ENCODE data around the gene CABLES1. TPM values are rescaled to one million over a fixed set of nuclear protein-coding genes. Genes with fewer than 3 reads are reported as not detected.
"Not testable (repeated sequence)": the region's sequence is repeated elsewhere in the genome, so short reads cannot be mapped to it uniquely, and the experiment has no call there.

CABLES1 gene
- total and polyA plus RNA-seq, 4 donors = 9.9 to 25.7 (median 11.4) TPM

- DNase-seq (no peak), ATAC-seq (ENCODE audit: low FRiP score) (peak; percentile 5)
- intact Hi-C loops (cut with DNase I) = no loop called here
- Histone ChIP-seq H3K27me3 (ENCODE audit: control insufficient read depth in 1 of 2, insufficient read depth in 2 of 2, low read length in 1 of 2) (no peaks in the 10 kb centered on the region), H3K36me3 (ENCODE audit: control insufficient read depth in 1 of 2, insufficient read depth in 2 of 2, low read length in 1 of 2) (no peaks in the 10 kb centered on the region), H3K4me3 (ENCODE audit: low read length in 2 of 2) (no peak overlapping the region), H3K9me3 (ENCODE audit: control insufficient read depth, low read length) (no peaks in the 10 kb centered on the region), H3K4me1 (ENCODE audit: control insufficient read depth in 1 of 2, insufficient read depth in 2 of 2, low read length in 2 of 2) (no peaks in the 10 kb centered on the region), H3K27ac (ENCODE audit: low read depth in 1 of 2, low read length in 2 of 2) (no peak overlapping the region)
- 92 to 95% methylated on average over 20 of the region's 20 CpGs for WGBS, 2 donors
These were observed 131.6 kb downstream of the CABLES1 start for GRCh38 chr18:23266717-23267446.

GRCh38 chr18:23267447-23267776 lies 132.1 kb downstream of the CABLES1 start:
- ATAC-seq (ENCODE audit: low FRiP score) = peak; percentile 6
- 93 to 96% methylated on average over 6 of the region's 6 CpGs for WGBS, 2 donors
- intact Hi-C loops (cut with DNase I) = no loop called here

GRCh38 chr18:23268641-23269040 lies 133.4 kb downstream of the CABLES1 start:
- intact Hi-C loops (cut with DNase I) = no loop called here
- DNase-seq = no peak

More at GRCh38 chr18:23267447-23267776, 132.1 kb downstream of the CABLES1 start:
- Histone ChIP-seq H3K27me3 (ENCODE audit: control insufficient read depth in 1 of 2, insufficient read depth in 2 of 2, low read length in 1 of 2) (no peaks in the 10 kb centered on the region), H3K4me1 (ENCODE audit: control insufficient read depth in 1 of 2, insufficient read depth in 2 of 2, low read length in 2 of 2) (no peaks in the 10 kb centered on the region), H3K27ac (ENCODE audit: low read depth in 1 of 2, low read length in 2 of 2) (no peak overlapping the region), H3K36me3 (ENCODE audit: control insufficient read depth in 1 of 2, insufficient read depth in 2 of 2, low read length in 1 of 2) (no peaks in the 10 kb centered on the region), H3K4me3 (ENCODE audit: low read length in 2 of 2) (no peak overlapping the region), H3K9me3 (ENCODE audit: control insufficient read depth, low read length) (no peaks in the 10 kb centered on the region)
- no peak for DNase-seq

GRCh38 chr18:23269068-23269467 lies 133.8 kb downstream of the CABLES1 start:
- H3K4me3 ChIP-seq (ENCODE audit: low read length in 2 of 2); intact Hi-C loops (cut with DNase I); H3K27me3 ChIP-seq (ENCODE audit: control insufficient read depth in 1 of 2, insufficient read depth in 2 of 2, low read length in 1 of 2); H3K4me1 ChIP-seq (ENCODE audit: control insufficient read depth in 1 of 2, insufficient read depth in 2 of 2, low read length in 2 of 2); H3K27ac ChIP-seq (ENCODE audit: low read depth in 1 of 2, low read length in 2 of 2); H3K9me3 ChIP-seq (ENCODE audit: control insufficient read depth, low read length); H3K36me3 ChIP-seq (ENCODE audit: control insufficient read depth in 1 of 2, insufficient read depth in 2 of 2, low read length in 1 of 2); DNase-seq; ATAC-seq (ENCODE audit: low FRiP score): not testable (repeated sequence)
- 94 to 100% methylated on average over 1 of the region's 1 CpG for WGBS, 2 donors

More at GRCh38 chr18:23268641-23269040, 133.4 kb downstream of the CABLES1 start:
- 86 to 90% methylated on average over 8 of the region's 8 CpGs for WGBS, 2 donors
- Histone ChIP-seq H3K36me3 (ENCODE audit: control insufficient read depth in 1 of 2, insufficient read depth in 2 of 2, low read length in 1 of 2) (no peaks in the 10 kb centered on the region), H3K27me3 (ENCODE audit: control insufficient read depth in 1 of 2, insufficient read depth in 2 of 2, low read length in 1 of 2) (no peaks in the 10 kb centered on the region), H3K4me1 (ENCODE audit: control insufficient read depth in 1 of 2, insufficient read depth in 2 of 2, low read length in 2 of 2) (no peaks in the 10 kb centered on the region), H3K9me3 (ENCODE audit: control insufficient read depth, low read length) (no peaks in the 10 kb centered on the region), H3K4me3 (ENCODE audit: low read length in 2 of 2) (no peak overlapping the region), H3K27ac (ENCODE audit: low read depth in 1 of 2, low read length in 2 of 2) (no peak overlapping the region)
- ATAC-seq (ENCODE audit: low FRiP score) = no peak

GRCh38 chr18:23269928-23270327 lies 134.6 kb downstream of the CABLES1 start:
- Histone ChIP-seq H3K4me1 (ENCODE audit: control insufficient read depth in 1 of 2, insufficient read depth in 2 of 2, low read length in 2 of 2) (no peaks in the 10 kb centered on the region), H3K9me3 (ENCODE audit: control insufficient read depth, low read length) (no peaks in the 10 kb centered on the region), H3K27me3 (ENCODE audit: control insufficient read depth in 1 of 2, insufficient read depth in 2 of 2, low read length in 1 of 2) (no peaks in the 10 kb centered on the region), H3K36me3 (ENCODE audit: control insufficient read depth in 1 of 2, insufficient read depth in 2 of 2, low read length in 1 of 2) (no peaks in the 10 kb centered on the region), H3K27ac (ENCODE audit: low read depth in 1 of 2, low read length in 2 of 2) (no peak overlapping the region), H3K4me3 (ENCODE audit: low read length in 2 of 2) (no peak overlapping the region)
- ATAC-seq (ENCODE audit: low FRiP score) = no peak
- DNase-seq = no peak
- 96 to 98% methylated on average over 2 of the region's 2 CpGs for WGBS, 2 donors
- intact Hi-C loops (cut with DNase I) = no loop called here

- DNase-seq (no peak), ATAC-seq (ENCODE audit: low FRiP score) (no peak)
- Histone ChIP-seq H3K4me1 (ENCODE audit: control insufficient read depth in 1 of 2, insufficient read depth in 2 of 2, low read length in 2 of 2) (peaks cover 0 to 3% of the 10 kb centered on the region in 2 donors), H3K4me3 (ENCODE audit: low read length in 2 of 2) (no peak overlapping the region), H3K27ac (ENCODE audit: low read depth in 1 of 2, low read length in 2 of 2) (no peak overlapping the region), H3K27me3 (ENCODE audit: control insufficient read depth in 1 of 2, insufficient read depth in 2 of 2, low read length in 1 of 2) (no peaks in the 10 kb centered on the region), H3K36me3 (ENCODE audit: control insufficient read depth in 1 of 2, insufficient read depth in 2 of 2, low read length in 1 of 2) (no peaks in the 10 kb centered on the region), H3K9me3 (ENCODE audit: control insufficient read depth, low read length) (no peaks in the 10 kb centered on the region)
- WGBS, 2 donors = 49 to 53% methylated on average over 4 of the region's 4 CpGs
- intact Hi-C loops (cut with DNase I) = no loop called here
These were observed 135.8 kb downstream of the CABLES1 start for GRCh38 chr18:23270986-23271680.

GRCh38 chr18:23272498-23273232 lies 137.4 kb downstream of the CABLES1 start:
- H3K27me3 ChIP-seq (ENCODE audit: control insufficient read depth in 1 of 2, insufficient read depth in 2 of 2, low read length in 1 of 2) = no peaks in the 10 kb centered on the region
- no peaks in the 10 kb centered on the region for H3K9me3 ChIP-seq (ENCODE audit: control insufficient read depth, low read length)
- H3K36me3 ChIP-seq (ENCODE audit: control insufficient read depth in 1 of 2, insufficient read depth in 2 of 2, low read length in 1 of 2) = no peaks in the 10 kb centered on the region
- no peak for ATAC-seq (ENCODE audit: low FRiP score)
- H3K4me1 ChIP-seq (ENCODE audit: control insufficient read depth in 1 of 2, insufficient read depth in 2 of 2, low read length in 2 of 2) = peaks cover 0 to 3% of the 10 kb centered on the region in 2 donors
- WGBS, 2 donors = 90% methylated on average over 11 of the region's 11 CpGs
- H3K4me3 ChIP-seq (ENCODE audit: low read length in 2 of 2) = no peak overlapping the region
- H3K27ac ChIP-seq (ENCODE audit: low read depth in 1 of 2, low read length in 2 of 2) = no peak overlapping the region
- DNase-seq = no peak
- intact Hi-C loops (cut with DNase I) = no loop called here

- Histone ChIP-seq H3K27me3 (ENCODE audit: control insufficient read depth in 1 of 2, insufficient read depth in 2 of 2, low read length in 1 of 2) (no peaks in the 10 kb centered on the region), H3K4me3 (ENCODE audit: low read length in 2 of 2) (no peak overlapping the region), H3K9me3 (ENCODE audit: control insufficient read depth, low read length) (no peaks in the 10 kb centered on the region), H3K36me3 (ENCODE audit: control insufficient read depth in 1 of 2, insufficient read depth in 2 of 2, low read length in 1 of 2) (no peaks in the 10 kb centered on the region), H3K27ac (ENCODE audit: low read depth in 1 of 2, low read length in 2 of 2) (no peak overlapping the region), H3K4me1 (ENCODE audit: control insufficient read depth in 1 of 2, insufficient read depth in 2 of 2, low read length in 2 of 2) (peaks cover 0 to 3% of the 10 kb centered on the region in 2 donors)
- 90 to 91% methylated on average over 10 of the region's 10 CpGs for WGBS, 2 donors
- DNase-seq (no peak), ATAC-seq (ENCODE audit: low FRiP score) (no peak)
- intact Hi-C loops (cut with DNase I) = no loop called here
These were observed 138.2 kb downstream of the CABLES1 start for GRCh38 chr18:23273443-23273966.
